Measurements from ENCODE around the gene FGF13.

DNA sequence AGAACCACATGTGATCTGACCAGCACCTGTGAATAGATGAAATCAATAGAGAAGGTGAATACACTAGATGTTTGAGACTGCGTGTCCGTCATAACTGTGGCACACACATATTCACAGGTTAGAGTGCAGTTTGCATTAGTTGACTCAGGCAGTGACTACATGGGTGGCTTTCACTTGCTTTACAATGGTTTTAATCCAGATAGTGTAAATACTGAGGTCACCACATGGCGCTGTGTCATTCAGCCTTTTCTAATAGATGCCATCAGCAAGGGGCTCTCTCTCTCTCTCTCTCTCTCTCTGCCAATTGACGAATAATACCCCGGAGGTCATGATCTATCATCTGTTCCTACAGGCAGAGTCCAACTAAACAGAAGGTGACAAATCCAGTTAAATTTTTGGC, 30.7 kb upstream of the FGF13 start:
- TF ChIP-seq CTCF (IDR thresholded peaks at IDR 0.05): no peak
- TF ChIP-seq POLR2A (IDR thresholded peaks at IDR 0.05): no peak

All from esophagus squamous epithelium (tissue), 4 donors.